ENCODE results near the gene ING4. TPM values are rescaled to one million over a fixed set of nuclear protein-coding genes. Genes with fewer than 3 reads are reported as not detected.

Gene ING4
- total RNA-seq, 1 donor from 2014 or later, result 135 TPM

DNA sequence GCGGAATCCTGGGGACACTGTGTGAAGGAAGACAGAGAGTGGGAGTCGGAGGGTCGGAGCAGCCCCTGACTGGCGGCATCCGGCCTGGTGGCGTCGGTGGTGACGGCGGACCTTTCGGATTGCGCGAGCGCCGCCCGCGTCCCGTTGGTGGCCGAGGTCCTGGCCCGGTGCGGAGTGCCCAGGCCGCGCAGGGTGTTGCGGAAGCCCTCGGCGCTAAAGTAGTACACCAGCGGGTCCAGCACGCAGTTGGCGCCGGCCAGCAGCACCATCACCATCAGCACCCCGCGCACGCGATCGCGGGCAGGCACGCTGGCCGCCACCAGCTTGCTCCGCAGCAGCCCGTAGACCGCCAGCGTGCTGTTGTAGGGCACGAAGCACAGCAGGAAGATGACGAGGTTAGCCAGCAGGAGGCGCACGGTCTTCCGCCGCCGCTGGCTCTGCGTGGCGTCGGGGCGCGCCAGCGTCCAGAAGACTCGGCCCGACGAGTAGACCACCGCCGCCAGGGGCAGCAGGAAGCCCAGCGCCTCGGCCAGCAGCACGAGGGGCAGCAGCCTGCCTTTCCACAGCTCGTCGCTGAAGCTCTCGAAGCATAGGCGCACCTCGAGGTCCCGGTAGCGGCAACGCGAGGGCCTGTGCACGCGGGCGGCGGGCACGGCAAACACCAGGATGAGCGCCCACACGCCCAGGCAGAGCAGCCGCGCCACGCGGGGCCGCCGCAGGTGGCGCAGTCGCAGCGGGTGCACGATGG lies 42.6 kb downstream of the ING4 start:
- no peak overlapping the region for H3K4me3 Mint-ChIP-seq
- H3K27me3 Mint-ChIP-seq (ENCODE audit: insufficient read depth, low read depth), result peaks cover 16% of the 10 kb centered on the region
- no peak overlapping the region for H3K27ac ChIP-seq
- no peaks in the 10 kb centered on the region for H3K9me3 Mint-ChIP-seq
- no peak overlapping the region for H3K4me2 ChIP-seq
- DNase-seq (ENCODE audit: low spot score), result peak; percentile 92
- H3K4me1 ChIP-seq, result no peaks in the 10 kb centered on the region
- H3K9me3 ChIP-seq (ENCODE audit: low read depth), result no peaks in the 10 kb centered on the region
- H4K20me1 ChIP-seq (ENCODE audit: low read depth), result no peaks in the 10 kb centered on the region
- peaks cover 30% of the 10 kb centered on the region for H3K27me3 ChIP-seq
- H3K9ac ChIP-seq, result no peak overlapping the region
- no peaks in the 10 kb centered on the region for H3K36me3 ChIP-seq
- no peaks in the 10 kb centered on the region for H3K79me2 ChIP-seq (ENCODE audit: low read depth)
- H3K4me1 Mint-ChIP-seq, result peaks cover 15% of the 10 kb centered on the region
- TF ChIP-seq EZH2 (IDR thresholded peaks at IDR 0.05) (no peak), CTCF (IDR thresholded peaks at IDR 0.05) (peak; percentile 70), EZH2phosphoT487 (IDR thresholded peaks at IDR 0.05) (no peak)
- H3K36me3 Mint-ChIP-seq, result no peaks in the 10 kb centered on the region
- H2AFZ ChIP-seq (replicated peaks), result peak overlapping the region; percentile 90
- H3K27ac Mint-ChIP-seq, result no peak overlapping the region
- H3K4me3 ChIP-seq, result no peak overlapping the region
- H3F3A ChIP-seq (ENCODE audit: low read depth), result peaks cover 29% of the 10 kb centered on the region

DNA sequence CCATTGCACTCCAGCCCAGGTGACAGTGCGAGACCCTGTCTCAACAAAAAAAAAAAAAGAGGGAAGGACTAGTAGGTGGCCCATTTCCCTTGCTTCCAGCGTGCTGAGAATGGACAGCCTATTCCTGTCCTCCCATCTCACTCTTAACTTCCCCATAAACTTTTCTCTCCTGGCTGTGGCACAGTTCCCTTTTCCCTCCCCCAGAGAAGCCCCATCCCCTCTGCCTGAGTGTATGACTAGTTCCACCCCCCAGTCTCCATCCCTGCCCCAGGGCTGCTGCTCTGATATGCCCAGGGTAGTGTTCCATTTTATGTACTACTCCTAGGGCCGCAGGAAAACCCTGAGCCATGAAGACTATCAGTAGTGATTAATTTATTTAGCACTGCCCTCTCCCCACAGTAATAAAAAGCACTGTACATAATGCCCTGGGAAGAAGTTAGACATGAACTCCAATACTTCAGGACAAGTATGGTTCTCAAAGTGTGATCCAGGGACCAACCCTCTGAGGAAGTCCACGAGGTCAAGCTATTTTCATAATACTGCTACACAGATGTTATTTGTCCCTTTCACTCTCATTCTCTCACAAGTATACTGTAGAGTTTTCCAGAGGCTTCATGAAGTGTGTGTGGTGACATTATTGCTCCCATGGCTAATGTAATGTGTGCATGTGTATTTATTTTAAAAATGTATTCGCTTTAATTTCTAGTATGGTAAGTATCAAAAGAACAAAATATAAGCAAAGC lies 44.3 kb downstream of the ING4 start:
- H3K27ac Mint-ChIP-seq, result no peak overlapping the region
- H3K4me3 Mint-ChIP-seq, result no peak overlapping the region

DNA sequence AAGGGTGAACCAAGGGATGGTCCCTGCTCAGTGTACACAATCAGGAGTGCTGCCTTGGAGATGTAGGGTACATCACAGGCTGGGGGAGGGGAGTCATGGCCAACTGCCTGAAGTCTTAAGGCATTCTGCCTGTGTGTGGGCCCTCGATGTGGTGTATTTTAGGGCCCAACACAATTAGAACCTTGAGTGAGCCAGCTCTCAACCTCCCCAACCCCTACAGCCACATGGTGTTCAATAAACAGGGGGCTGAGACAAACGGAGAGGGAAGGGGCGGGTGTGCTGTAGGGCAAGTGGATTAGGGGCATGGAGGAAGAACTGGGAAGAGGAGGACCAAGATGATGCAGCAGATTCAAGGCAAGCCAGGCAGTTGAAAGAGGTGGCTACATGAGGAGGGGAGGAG lies 47.1 kb downstream of the ING4 start:
- Histone ChIP-seq H3K4me1 (peaks cover 32% of the 10 kb centered on the region), H4K20me1 (ENCODE audit: low read depth) (no peaks in the 10 kb centered on the region), H3K9ac (no peak overlapping the region), H3F3A (ENCODE audit: low read depth) (peaks cover 64% of the 10 kb centered on the region), H3K27me3 (peaks cover 23% of the 10 kb centered on the region), H3K4me2 (no peak overlapping the region), H2AFZ (replicated peaks) (no peak overlapping the region), H3K79me2 (ENCODE audit: low read depth) (no peaks in the 10 kb centered on the region), H3K36me3 (no peaks in the 10 kb centered on the region), H3K9me3 (ENCODE audit: low read depth) (no peaks in the 10 kb centered on the region), H3K4me3 (no peak overlapping the region), H3K27ac (no peak overlapping the region)
- H3K4me1 Mint-ChIP-seq, result peaks cover 42% of the 10 kb centered on the region
- H3K27ac Mint-ChIP-seq, result peak overlapping the region; percentile 77
- no peaks in the 10 kb centered on the region for H3K36me3 Mint-ChIP-seq
- H3K4me3 Mint-ChIP-seq, result no peak overlapping the region
- H3K27me3 Mint-ChIP-seq (ENCODE audit: insufficient read depth, low read depth), result peaks cover 17% of the 10 kb centered on the region
- no peak for TF ChIP-seq CTCF (IDR thresholded peaks at IDR 0.05)
- no peak for TF ChIP-seq EZH2phosphoT487 (IDR thresholded peaks at IDR 0.05)
- TF ChIP-seq EZH2 (IDR thresholded peaks at IDR 0.05), result no peak
- no peaks in the 10 kb centered on the region for H3K9me3 Mint-ChIP-seq
- DNase-seq (ENCODE audit: low spot score), result no peak

More for the DNA sequence above, 44.3 kb downstream of the ING4 start:
- TF ChIP-seq EZH2phosphoT487 (IDR thresholded peaks at IDR 0.05), result no peak
- no peak for TF ChIP-seq EZH2 (IDR thresholded peaks at IDR 0.05)
- TF ChIP-seq CTCF (IDR thresholded peaks at IDR 0.05), result no peak
- H3K79me2 ChIP-seq (ENCODE audit: low read depth), result no peaks in the 10 kb centered on the region
- peaks cover 30% of the 10 kb centered on the region for H3K27me3 ChIP-seq
- no peaks in the 10 kb centered on the region for H3K36me3 ChIP-seq
- H3K4me1 ChIP-seq, result peaks cover 5% of the 10 kb centered on the region
- no peak overlapping the region for H3K4me3 ChIP-seq
- H2AFZ ChIP-seq (replicated peaks), result no peak overlapping the region
- H3K9me3 ChIP-seq (ENCODE audit: low read depth), result no peaks in the 10 kb centered on the region
- peaks cover 24% of the 10 kb centered on the region for H3K4me1 Mint-ChIP-seq
- H3K27ac ChIP-seq, result no peak overlapping the region
- peaks cover 16% of the 10 kb centered on the region for H3K27me3 Mint-ChIP-seq (ENCODE audit: insufficient read depth, low read depth)
- no peaks in the 10 kb centered on the region for H3K9me3 Mint-ChIP-seq
- no peak overlapping the region for H3K9ac ChIP-seq
- no peaks in the 10 kb centered on the region for H3K36me3 Mint-ChIP-seq
- no peaks in the 10 kb centered on the region for H4K20me1 ChIP-seq (ENCODE audit: low read depth)
- no peak for DNase-seq (ENCODE audit: low spot score)
- no peak overlapping the region for H3K4me2 ChIP-seq
- peaks cover 45% of the 10 kb centered on the region for H3F3A ChIP-seq (ENCODE audit: low read depth)

All from neural progenitor cell (in vitro differentiated cells).